COR-L47 (cell line): ENCODE measurements around the gene KDM2B.
"Not testable (repeated sequence)": the region's sequence is repeated elsewhere in the genome, so short reads cannot be mapped to it uniquely, and the experiment has no call there.

Experiments used
- DNase-seq: peaks from one replicate; lab custom pipeline; 2025; lab: John Stamatoyannopoulos, UW

KDM2B gene

DNA sequence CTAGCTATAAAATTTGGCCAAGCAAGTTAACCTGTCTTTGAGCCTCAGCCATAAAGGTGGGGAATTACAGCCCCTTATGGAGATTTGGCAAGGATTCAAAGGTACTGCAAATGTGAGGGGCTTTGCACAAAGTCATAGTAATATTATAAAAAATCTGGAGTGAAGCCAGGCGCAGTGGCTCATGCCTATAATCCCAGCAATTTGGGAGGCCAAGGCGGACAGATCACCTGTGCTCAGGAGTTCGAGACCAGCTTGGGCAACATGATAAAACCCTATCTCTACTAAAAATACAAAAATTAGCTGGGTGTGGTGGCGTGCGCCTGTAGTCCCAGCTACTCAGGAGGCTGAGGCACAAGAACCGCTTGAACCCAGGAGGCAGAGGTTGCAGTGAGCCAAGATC lies 4.1 kb upstream of the KDM2B start:
- not testable (repeated sequence) for DNase-seq

- DNase-seq, result not testable (repeated sequence)
Observed at GRCh38 chr12:121583334-121583661, 2.5 kb upstream of the KDM2B start.

GRCh38 chr12:121582583-121583333 lies 1.9 kb upstream of the KDM2B start:
- no peak for DNase-seq

DNA sequence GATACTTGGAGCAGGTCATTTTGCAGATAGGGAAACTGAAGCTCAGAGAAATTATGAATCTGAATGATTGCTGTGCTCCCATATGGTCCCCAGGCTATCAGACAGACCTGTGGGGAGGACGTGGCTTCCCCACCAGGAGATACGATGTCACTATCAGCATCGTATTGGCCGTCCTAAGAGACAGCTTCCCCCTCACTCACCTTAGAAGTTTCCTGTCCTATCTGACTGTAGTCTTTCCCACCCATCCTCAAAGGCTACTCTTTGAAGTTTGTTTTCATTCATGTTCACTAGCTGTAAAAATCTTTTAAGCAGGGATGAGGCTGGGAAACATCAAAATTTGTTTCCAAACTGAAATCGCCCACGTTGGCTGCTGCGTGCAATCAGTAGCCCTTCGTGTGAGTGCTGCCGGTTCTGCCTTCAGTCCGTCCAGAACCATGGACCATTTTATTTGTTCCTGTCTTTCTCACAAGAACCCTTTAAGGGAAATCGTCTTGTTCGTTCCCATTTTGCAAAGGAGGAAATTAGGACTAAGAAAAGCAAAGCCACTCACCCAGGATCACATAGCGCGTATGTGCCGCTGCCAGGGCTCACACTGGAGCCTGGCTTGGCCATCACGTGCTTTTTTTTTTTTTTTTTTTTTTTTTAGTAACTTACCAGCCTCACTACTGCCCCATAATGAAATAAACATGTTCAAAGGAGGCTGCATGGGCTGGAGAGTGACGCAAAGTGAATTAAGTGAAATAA lies 1.0 kb upstream of the KDM2B start:
- no peak for DNase-seq

DNA sequence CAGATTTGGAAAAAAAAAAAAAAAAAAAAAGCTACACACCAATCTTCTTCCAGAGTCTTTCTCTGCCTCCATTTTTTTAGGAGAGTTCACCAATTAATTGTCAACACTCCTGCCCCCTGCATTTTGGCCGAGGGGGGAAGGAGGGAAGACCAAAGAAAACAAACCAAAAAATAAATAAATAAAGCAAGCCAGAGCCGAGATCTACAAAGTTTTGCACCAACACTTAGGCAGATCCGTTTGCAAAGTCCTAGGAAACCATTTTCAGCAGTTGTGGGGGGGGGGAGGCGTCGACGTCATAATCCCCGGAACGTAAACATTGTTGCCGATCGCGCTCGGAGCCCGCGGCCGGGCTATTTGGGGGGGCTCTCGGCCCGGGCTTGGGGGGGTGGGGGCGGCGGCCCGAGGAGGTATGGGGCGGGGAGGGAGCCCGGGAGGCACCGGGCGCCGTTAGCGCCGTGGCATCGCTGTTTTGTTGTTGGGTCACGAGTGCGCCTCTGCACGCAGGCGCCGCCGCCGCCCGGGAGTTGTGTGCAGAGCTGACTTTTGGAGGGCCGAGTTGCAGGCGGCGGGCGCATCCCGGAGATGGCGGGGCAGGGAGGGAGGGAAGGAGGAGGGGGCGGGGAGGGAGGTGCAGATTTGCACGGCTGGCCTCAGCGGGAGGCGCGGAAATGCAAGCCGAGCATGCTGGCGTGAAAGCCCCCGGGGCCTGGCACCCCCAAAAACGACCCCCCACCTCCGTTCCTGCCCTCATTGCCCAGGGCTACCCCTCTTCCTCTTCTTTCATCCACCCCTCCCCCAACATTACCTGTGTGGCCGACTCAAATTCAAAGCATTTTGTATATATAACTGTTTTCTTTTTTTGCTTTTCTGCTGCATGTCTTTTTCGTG lies 598 bp downstream of the KDM2B start:
- DNase-seq, result peak; percentile 59

DNA sequence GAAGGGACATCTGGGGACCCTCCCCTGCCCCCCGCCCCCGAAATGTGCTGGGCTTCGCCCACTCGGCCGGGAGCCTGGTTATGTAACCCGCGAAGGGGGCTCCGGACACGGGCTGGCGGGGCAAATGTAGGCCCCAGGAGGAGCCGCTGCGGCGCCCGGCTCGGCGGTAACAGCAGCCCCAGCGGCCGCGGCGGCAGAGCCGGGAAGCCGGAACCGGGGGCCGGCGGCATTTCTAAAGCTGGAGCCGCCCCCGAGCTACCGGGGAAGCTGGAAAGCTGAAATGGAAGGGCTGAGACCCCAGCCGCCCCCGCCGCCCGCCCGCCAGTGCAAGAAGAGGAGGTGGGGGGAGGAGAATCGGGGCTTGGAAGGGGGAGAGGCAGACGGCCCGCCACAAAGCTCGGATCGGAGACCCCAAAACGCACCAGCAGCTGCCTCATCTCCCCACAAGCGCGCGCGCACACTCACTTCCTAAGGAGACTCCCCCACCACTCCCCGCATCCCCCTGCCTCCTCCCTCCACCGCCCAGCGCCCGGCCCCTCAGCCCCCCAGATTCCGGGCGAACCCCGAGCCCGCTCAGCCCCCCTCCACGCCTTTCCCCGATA lies 1.5 kb downstream of the KDM2B start:
- DNase-seq, result peak; percentile 16

DNA sequence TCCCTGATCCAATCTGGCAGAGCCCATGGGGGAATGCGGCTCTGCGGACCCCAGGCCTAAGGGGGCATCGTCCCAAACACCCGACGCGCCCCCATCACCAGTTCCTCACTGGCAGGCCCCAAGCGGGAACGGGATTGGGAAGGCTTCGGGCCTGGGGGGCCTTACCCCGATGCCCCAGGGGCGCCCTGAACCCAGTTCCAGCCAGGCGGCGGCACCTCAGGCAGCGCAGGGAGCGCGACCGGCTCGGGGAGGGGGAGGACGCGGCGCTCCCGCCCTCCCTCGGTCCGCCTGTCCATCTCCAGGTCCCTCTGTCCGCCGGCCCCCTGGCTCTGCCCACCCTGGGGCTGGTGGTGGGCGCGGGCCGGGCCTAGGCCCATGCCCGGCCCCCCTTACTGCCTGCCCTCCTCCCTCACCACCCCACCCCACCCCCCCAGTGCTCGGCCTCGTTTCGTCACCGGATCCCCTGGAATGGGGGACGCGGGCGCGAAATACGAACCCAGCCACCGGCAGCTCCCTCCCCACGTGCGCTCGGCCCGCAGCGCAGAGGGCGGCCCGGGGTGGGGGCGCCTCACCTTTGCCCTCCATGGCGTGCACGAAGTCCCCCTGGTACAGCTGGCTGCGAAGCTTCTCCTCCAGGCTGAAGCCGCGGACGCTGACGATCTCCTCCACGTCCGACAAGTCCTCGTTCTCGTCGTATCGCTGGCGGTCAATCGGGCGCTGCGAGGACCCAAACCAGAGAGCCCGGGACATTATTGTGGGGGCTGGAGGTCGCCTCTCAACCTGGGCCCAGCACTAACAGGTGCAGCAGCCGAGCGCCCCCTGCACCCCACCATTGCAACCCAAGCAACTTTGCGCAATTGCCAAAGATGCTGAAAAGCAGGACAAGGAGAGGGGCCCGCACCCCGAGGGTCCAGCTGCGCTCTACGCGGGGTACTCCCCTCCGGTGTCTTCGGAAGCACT lies 2.3 kb downstream of the KDM2B start:
- no peak for DNase-seq

- DNase-seq, result no peak
Observed at GRCh38 chr12:121577443-121578180, 3.2 kb downstream of the KDM2B start.

- DNase-seq, result no peak
Observed at GRCh38 chr12:121576851-121577391, 3.9 kb downstream of the KDM2B start.

DNA sequence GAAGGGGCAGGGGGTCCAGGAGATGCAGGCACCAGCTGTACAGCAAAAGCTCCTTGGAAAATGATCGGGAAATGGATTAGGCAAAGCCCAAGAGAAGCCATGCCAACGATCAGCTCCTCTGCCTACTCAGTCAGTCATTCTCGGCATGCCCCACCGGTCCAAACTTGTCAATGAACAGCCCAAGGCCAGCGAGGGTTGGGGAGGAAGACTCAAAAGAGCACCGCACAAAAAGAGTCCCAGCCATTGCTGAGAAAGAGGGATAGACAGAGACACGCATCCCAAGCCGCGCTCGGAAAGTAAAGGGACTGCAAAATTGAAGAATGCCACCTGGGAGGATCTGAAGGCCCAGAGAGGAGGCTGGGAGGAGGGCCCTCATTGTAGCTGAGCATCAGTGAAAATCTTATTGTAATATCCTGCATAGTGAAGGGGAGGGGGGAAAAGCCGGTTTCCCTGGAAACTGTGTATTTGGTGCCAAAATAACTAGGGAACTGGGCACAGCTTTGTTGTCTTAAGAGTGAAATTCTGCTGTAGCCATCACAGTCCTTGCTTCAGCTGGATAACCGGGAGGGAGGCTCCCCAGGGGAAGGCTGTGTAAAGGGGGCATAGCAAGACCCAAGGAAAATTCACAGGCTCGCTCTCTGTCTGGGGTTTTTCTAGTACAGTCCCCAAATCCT lies 4.7 kb downstream of the KDM2B start:
- DNase-seq, result no peak

DNA sequence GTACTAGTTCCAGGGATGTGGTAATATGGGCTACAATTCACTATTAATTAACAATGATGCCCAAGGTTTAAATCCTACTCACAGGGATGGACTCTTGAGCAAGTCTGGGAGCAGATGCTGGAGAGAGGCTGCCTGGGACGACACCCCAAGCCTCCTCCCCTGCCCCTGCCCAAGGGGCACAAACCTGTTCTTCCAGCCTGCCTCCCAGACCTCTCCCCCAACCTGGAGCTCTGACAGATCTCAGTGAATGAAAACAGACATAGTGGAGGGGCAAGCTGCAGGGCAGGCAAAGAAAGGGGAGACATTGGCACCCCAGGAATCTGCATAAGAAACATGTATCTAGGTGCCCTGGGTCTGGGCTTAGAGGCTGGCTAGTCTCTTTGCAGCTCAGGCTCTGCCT lies 5.8 kb downstream of the KDM2B start:
- no peak for DNase-seq

- no peak for DNase-seq
Observed at GRCh38 chr12:121574025-121574424, 6.8 kb downstream of the KDM2B start.

GRCh38 chr12:121571920-121572319 lies 8.9 kb downstream of the KDM2B start:
- no peak for DNase-seq

DNA sequence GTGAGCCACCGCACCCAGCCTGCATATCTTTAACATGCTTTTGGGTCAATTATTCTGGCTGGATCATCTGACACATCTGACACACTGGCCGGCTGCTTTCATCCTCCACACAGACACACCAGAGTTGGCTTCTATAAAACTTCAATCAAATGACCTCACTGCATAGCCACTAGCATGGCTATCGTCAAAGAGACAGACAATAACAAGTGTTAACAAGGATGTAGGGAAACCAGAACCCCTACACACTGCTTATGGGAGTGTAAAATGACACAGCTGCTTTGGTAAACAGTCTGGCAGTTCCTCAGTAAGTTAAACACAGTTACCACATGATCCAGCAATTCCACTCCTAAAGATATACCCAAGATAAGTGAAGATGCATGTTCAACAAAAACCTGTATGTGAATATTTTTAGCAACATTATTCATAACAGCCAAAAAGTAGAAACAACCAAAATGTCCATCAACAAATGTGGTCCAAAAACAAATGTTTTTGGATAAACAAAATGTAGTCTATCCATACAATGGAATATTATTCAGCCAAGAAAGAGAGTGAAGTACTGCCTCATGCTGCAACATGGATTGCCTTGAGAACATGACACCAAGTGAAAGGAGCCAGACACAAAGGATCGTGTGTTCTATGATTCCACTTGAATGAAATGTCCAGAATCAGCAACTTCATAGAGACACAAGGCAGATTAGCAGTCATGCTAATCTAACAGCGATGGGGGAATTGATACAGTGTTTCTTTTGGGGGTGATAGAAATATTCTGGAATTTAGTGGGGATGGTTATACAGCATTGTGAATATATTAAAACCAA lies 10.1 kb downstream of the KDM2B start:
- DNase-seq, result no peak

DNA sequence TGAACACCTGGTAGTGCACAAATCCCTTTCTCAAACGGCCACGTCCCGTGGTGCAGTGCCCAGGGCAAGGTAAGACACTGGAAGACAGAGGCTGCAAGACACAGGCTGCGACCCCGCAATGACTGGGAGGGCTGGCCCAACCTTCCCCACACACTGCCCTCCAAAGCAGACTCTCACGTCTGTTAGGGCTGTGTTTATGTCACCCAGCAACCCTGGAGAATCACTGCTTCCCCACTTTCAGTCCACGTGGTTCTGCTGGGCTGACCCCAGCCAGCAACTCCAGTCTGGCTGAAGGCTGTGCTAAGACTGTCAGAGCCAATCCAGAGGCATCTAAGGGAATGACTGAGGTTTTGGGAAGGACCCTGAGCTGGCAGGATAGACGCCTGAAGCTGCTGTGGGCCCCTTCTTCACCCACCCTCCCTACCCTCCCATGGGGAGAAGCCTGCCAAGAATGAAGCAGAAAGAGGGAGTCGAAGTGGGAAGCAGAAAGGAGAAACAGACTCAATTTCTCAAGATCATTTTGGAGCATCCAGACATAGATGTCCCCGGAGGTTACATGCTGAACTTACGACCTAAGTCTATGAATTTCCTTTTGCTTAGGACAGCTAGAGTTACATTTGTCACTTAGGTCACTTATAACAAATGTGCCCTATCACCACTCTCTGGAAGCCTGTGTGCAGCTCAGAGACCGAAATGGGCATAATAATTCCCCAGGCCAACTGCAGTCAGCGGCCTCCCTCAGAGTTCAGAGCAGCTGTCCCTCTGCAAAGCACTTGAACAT lies 11.7 kb downstream of the KDM2B start:
- no peak for DNase-seq

DNA sequence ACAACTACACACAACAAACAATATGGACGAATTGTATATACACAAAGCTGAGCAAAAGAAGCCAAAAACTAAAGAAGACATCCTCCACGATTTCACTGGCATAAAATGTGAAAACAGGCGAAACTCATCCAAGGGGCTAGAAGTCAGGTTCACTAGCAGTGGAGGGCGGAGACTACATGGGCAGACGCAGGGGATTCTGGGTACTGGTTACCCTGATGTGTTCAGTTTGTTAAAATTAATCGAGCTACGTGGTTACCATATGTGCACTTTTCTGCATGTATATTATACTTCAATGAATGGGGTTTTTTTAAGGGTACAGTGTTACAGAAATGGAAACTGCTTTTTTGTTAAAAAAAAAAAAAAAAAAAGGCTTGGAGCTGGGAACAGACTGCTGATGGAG lies 12.3 kb downstream of the KDM2B start:
- no peak for DNase-seq

GRCh38 chr12:121565076-121565475 lies 15.7 kb downstream of the KDM2B start:
- no peak for DNase-seq

DNA sequence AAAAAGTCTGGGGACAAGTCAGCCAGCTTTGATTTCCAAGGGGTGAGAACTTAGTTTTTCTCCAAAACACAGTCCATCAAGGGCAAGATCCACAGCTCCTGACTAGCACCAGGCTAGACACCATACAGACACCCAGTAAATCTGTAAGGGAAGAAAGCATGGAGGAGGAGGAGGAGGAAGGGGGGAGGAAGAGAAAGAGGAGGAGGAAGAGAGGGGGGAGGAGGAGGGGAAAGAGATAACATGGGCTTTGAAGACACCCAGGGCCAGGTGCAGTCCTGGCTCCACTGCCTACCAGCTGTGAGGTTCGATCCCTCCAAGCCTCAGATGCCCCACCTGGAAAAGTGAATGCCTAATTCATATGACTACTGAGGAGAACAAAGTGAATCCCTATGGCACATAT lies 18.3 kb downstream of the KDM2B start:
- DNase-seq, result no peak
